GM18861 (cell line): ENCODE results near the gene TXLNG.

ENCODE experiments used
- ATAC-seq: cut with Tn5 transposase; IDR thresholded peaks from one replicate; pipeline ENCODE4 v1.9.1; 2021; ENCODE audit not compliant: unreplicated experiment

The TXLNG gene

GRCh38 chrX:16785247-16786138 lies 773 bp upstream of the TXLNG start:
- ATAC-seq, result no peak

- no peak for ATAC-seq
These were observed 797 bp downstream of the TXLNG start for GRCh38 chrX:16786791-16787735.

- no peak for ATAC-seq
These were observed 2.2 kb downstream of the TXLNG start for GRCh38 chrX:16788477-16788876.

GRCh38 chrX:16796298-16796697 lies 10.0 kb downstream of the TXLNG start:
- ATAC-seq, result no peak

GRCh38 chrX:16797358-16797757 lies 11.1 kb downstream of the TXLNG start:
- ATAC-seq, result no peak

- no peak for ATAC-seq
These were observed 11.6 kb downstream of the TXLNG start for GRCh38 chrX:16797841-16798240.

GRCh38 chrX:16804923-16805464 lies 18.7 kb downstream of the TXLNG start:
- ATAC-seq, result peak; percentile 71

DNA sequence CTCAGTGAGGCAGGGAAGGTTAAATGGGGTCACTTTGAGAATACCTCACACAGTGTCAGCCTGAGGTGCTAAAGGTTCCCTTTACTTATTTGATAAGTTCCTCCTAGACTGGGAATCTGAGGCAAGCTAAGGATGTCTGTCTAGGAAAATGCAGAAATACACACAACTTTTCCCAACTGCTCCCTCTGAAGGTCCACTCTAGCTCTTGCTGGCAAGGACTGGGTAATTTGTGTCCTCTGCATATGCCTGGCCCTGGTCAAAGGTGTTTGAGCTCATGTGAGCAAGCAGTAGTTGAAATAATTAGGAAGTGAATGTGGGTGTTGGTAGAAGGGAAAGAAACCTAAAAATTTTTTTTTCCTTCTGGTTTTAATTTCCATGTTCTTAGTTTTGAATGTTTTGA lies 21.3 kb downstream of the TXLNG start:
- no peak for ATAC-seq

DNA sequence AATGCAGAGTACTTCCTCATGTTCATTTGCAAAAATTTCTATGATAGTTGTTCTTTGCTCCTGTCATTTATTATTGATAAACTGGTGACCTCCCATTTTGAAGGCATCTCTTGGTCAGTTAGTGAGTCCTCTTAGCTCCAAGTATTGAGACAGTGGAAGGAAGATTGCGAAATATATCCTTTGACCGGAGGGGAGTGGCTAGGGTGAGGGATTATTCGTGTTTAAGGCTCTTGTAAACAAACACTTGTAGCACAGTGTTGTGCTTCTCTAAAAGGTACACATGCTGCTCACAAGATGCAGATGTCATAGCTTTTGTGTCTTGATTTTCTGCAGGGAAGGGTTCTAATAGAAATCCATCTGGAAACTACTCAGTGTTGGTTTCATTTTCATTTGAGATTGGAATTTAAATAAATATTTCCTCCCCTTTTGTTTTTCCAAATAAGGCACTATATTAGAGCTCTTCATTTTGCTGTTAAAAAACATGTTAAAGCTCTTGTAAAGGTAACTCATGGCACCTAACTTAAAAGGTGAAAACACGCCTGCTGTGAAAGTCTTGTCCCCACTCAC lies 21.8 kb downstream of the TXLNG start:
- no peak for ATAC-seq

GRCh38 chrX:16814597-16814996 lies 28.3 kb downstream of the TXLNG start:
- ATAC-seq, result no peak

DNA sequence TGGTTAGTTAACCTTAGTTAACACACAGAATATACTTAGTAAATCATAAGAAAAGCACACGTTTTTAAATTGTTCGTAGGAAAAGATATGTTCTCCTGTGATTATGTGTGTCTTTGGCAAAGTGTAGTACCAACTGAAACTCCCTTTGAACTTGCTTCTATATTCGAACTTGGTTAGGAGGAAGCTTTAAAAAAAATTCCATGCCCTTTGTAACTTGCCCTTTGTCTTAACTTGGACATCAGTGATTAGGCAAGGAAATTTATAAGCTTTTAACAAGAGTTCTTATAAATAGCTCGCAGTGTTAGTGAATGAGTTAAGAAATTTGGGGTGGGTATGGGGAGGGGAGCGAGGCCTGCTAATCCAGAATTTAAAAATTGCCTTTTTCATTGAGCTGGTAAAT lies 33.4 kb downstream of the TXLNG start:
- ATAC-seq, result no peak

DNA sequence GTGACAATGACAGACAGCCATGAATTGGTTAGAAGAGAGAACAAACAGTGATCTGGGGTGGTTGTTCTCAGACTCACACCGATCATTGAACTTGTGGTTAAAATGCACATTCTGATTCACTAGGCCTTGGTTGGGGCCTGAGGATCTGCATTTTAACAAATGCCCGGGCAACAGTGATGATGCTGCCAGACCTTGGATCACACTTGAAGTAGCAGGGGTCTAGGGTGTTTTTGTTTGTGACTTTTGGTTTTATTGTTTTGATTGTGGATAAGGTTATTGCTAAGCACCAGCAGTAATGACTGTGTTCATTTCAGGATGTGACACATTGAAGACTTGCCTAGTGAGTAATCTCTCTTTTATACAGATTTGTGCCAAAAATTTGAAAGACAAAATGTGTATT lies 36.5 kb downstream of the TXLNG start:
- ATAC-seq, result no peak

- no peak for ATAC-seq
These were observed 39.2 kb downstream of the TXLNG start for GRCh38 chrX:16825264-16826035.

DNA sequence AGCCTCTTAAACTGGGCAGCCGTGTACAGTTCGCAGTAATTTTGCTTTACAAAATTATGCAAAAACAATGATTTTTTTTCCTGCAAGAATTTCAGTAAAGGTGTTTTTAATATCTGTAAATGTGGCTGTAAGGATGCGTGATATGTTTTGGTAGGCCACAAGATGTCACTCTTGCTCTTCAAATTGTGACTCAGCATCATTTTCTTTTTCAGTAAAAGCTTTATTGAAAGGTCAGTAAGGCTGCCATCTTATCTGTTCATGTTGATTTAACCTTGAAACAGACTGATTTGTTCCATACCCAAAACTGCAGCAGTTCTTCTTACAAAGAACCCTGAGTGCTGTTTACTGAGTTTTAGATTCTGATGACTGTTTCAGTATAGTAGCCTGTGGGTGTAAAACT lies 39.9 kb downstream of the TXLNG start:
- peak; percentile 55 for ATAC-seq

- no peak for ATAC-seq
These were observed 41.0 kb downstream of the TXLNG start for GRCh38 chrX:16827225-16827624.

DNA sequence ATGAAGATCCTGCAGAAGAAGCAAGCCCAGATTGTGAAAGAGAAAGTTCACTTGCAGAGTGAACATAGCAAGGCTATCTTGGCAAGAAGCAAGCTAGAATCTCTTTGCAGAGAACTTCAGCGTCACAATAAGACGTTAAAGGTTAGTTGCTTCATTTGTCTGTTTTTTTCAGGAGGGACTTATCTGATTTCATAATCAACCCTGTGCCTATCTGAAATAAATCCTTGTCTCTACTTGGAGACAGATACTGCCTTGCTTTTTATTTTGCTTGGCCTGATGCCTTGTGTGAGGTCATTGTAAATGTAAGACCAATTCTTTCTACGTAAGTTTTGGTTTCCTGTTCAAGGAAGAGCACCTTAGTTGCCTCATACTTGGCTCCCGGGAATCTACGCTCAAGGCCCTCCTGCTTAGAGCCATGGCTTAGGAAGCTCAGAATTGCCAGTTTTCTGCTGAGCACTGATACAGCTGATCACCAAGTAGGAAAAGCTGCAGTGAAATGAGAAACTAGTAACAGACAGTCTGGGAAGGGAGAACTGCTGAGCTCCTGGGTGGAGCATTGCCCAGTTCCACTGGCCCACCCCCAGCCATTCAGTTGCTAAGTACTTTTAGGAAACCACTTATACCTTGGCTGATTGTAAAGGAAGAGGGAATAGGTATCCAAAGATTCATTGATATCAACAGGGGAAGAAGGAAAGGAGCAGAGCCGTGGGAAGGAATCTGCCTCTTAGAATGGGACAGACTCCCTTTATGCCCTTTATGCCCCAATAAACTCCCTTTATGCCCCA lies 42.0 kb downstream of the TXLNG start:
- ATAC-seq, result no peak

DNA sequence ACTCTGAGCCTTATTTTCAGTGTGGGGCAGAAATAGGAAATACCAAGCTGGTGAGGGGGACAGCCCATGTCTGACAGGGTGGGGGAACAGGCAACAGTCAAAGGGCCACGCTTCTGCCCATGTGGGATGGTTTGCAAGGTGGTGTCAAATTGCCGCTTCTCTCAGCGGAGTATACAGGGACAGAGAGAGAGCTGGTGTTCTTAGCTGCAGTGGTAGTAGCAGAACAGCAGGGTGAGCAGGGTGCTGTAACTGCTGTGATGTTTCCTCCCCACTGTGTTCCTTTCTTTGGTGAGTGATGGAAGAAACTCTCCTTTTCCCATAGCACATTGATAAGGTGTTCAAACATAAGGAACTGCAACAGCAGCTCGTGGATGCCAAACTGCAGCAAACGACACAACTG lies 46.0 kb downstream of the TXLNG start:
- no peak for ATAC-seq

DNA sequence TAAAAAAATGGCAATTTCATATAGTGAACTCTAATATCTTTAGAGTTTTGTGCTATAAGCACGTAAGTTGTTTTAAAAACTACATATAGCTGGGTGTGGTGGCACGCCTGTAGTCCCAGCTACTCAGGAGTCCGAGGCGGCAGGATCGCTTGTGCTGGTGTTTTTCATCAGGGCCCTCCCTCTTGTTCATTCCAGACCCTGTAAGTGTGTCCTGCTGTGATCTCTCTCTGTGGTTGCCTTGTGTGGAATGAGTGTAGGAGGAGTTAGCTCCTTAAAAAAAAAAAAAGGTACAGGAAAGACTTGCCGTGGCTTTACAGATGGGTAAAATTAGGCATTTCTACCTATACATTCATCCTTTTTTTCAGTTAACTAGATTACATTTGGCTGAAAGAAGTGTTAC lies 48.5 kb downstream of the TXLNG start:
- no peak for ATAC-seq

- ATAC-seq, result no peak
These were observed 50.1 kb downstream of the TXLNG start for GRCh38 chrX:16836371-16836770.
